Suprapubic skin (tissue), 4 donors: ENCODE data around the gene SLC4A8. TPM values are rescaled to one million over a fixed set of nuclear protein-coding genes. Genes with fewer than 3 reads are reported as not detected.

Experiments
- DNase-seq, 2 donors: peaks; one replicate each; pipeline ENCODE4 v3.0.0-alpha.2; 2019; ENCODE audit warnings: low spot score in 2 of 2
- H3K27ac ChIP-seq: fragments of 200-600 bp; sonication (generic); one replicate; pipeline ENCODE4 v1.5.1; 2019
- H3K27me3 ChIP-seq: fragments of 200-600 bp; sonication (generic); one replicate; pipeline ENCODE4 v1.5.1; 2019
- H3K36me3 ChIP-seq: fragments of 200-600 bp; sonication (generic); one replicate; pipeline ENCODE4 v1.5.1; 2019
- H3K4me1 ChIP-seq: fragments of 200-600 bp; sonication (generic); one replicate; pipeline ENCODE4 v1.5.1; 2019
- H3K4me3 ChIP-seq: fragments of 200-600 bp; sonication (generic); one replicate; pipeline ENCODE4 v1.5.1; 2019; ENCODE audit warnings: mild to moderate bottlenecking
- H3K9me3 ChIP-seq: fragments of 200-600 bp; sonication (generic); one replicate; pipeline ENCODE4 v1.5.1; 2019
- CTCF ChIP-seq, 2 donors: fragments of 200-600 bp in 1 of 2; fragments of 450-650 bp in 1 of 2; sonication (generic) in 1 of 2; IDR thresholded peaks; one replicate each; pipeline ENCODE4 v1.5.1; 2016 to 2019; ENCODE audit warnings: antibody characterized with exemption in 2 of 2, mild to moderate bottlenecking in 1 of 2, moderate library complexity in 1 of 2
- EP300 ChIP-seq: sonication (generic); formaldehyde crosslinking; IDR thresholded peaks from one replicate; pipeline ENCODE4 v1.6.1; 2017; ENCODE audit warnings: antibody characterized with exemption
- POLR2A ChIP-seq, 2 donors: fragments of 450-650 bp; IDR thresholded peaks; one replicate each; pipeline ENCODE4 v1.6.1; 2017; ENCODE audit warnings: antibody characterized with exemption in 2 of 2, mild to moderate bottlenecking in 2 of 2, moderate library complexity in 2 of 2
- POLR2AphosphoS5 ChIP-seq, 3 donors: sonication (generic); formaldehyde crosslinking; IDR thresholded peaks; one replicate each; pipeline ENCODE4 v1.6.1; 2017; ENCODE audit warnings: antibody characterized with exemption in 3 of 3
- whole genome bisulfite sequencing: methylation state at CpG from one replicate; pipeline ENCODE4 v1.1.5; 2018; 5-methylcytosine and 5-hydroxymethylcytosine counted together
- total RNA-seq, 4 donors: library from RNA; depleted of rRNA; stranded (reverse); fragments of >200 nt; gene quantifications; one replicate each; pipeline ENCODE4 v1.1.0, GENCODE V29; 2016

Gene SLC4A8
- total RNA-seq, 4 donors from 2014 or later, result 1.1 to 2.2 TPM; not detected in 2

DNA sequence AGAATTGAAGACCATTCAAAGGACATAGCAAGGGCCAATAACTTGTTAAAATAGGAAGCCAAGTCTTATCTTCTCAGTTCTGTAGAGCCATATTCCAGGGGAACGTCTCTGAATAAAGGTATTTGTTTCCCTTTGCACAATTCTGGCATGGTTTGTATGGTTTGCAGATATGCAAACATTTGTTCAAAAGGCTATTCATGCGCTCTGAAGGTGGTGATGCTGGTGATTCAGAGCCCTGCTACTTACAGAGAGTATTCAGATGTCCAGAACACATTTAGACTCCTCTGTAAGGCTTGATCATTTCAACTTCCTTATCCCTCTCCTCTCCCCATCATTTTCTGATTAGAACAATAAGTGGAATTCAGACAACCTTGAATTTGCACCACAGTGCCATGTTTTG is 35.9 kb downstream of the SLC4A8 start:
- no peak for DNase-seq
- Histone ChIP-seq H3K9me3 (no peaks in the 10 kb centered on the region), H3K4me3 (no peak overlapping the region), H3K27ac (no peak overlapping the region), H3K36me3 (no peaks in the 10 kb centered on the region), H3K27me3 (no peaks in the 10 kb centered on the region), H3K4me1 (no peaks in the 10 kb centered on the region)
- 78% methylated on average over 2 of the region's 2 CpGs for WGBS
- TF ChIP-seq EP300, result no peak
- TF ChIP-seq POLR2AphosphoS5 (IDR thresholded peaks at IDR 0.05), result no peak
- TF ChIP-seq CTCF (IDR thresholded peaks at IDR 0.05), result no peak
- no peak for TF ChIP-seq POLR2A (IDR thresholded peaks at IDR 0.05)

- no peak for DNase-seq
- Histone ChIP-seq H3K27me3 (no peaks in the 10 kb centered on the region), H3K9me3 (no peaks in the 10 kb centered on the region), H3K36me3 (no peaks in the 10 kb centered on the region), H3K4me3 (no peak overlapping the region), H3K27ac (no peak overlapping the region), H3K4me1 (no peaks in the 10 kb centered on the region)
- 100% methylated on average over 1 of the region's 1 CpG for WGBS
- TF ChIP-seq CTCF (IDR thresholded peaks at IDR 0.05), result no peak
Measured at GRCh38 chr12:51465491-51465890, 40.9 kb downstream of the SLC4A8 start.

DNA sequence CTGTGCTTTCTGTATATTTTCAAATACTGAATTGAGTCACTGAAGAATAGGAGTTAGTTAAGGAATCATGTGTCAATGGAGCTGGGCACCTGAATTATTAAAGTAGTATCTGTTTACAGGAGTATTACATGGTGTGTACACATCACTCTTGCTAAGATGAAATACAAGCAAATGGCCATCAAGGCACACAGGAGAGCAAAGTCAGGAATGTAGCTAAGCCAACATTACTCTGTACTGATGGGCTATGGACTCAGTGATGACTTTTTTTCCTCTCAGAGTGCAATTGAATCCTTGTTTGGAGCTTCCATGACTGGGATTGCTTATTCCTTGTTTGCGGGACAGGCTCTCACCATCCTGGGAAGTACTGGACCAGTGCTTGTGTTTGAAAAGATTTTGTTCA is 45.5 kb downstream of the SLC4A8 start:
- Histone ChIP-seq H3K4me3 (no peak overlapping the region), H3K4me1 (no peaks in the 10 kb centered on the region), H3K36me3 (no peaks in the 10 kb centered on the region), H3K9me3 (no peaks in the 10 kb centered on the region), H3K27me3 (no peaks in the 10 kb centered on the region), H3K27ac (no peak overlapping the region)
- DNase-seq, result no peak
- TF ChIP-seq EP300 (no peak), POLR2AphosphoS5 (IDR thresholded peaks at IDR 0.05) (no peak), CTCF (IDR thresholded peaks at IDR 0.05) (no peak), POLR2A (IDR thresholded peaks at IDR 0.05) (no peak)
- WGBS, result 96% methylated on average over 1 of the region's 1 CpG

DNA sequence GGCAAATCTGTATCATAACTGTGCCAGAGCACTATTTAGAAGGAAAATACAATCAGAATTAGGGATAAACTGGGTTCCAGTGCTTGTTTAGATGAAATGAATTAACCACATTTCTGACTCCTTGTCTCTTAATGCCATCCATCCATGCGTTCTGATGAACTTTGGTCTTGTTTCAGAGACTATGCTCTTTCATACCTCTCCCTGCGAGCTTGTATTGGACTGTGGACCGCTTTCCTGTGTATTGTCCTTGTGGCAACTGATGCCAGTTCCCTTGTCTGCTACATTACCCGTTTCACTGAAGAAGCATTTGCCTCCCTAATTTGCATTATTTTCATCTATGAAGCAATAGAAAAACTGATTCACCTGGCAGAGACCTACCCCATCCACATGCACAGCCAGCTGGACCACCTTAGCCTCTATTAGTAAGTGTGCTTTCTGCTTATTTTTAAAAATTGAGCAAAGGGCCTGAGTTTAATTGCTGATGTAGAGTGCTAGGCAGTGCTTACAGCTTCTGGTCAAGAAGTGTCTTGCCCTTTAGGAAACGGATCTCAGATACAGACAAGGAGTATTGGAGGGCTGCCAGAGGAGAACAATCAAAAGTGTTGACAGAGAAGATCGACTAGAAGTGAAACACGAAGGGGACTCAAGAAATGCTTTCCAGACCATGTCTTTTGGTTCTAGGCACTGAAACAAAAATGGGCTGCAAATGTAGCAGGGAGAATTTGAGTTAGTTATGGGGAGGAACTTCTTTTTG is 46.7 kb downstream of the SLC4A8 start:
- DNase-seq, result no peak
- no peaks in the 10 kb centered on the region for H3K36me3 ChIP-seq
- H3K27me3 ChIP-seq, result no peaks in the 10 kb centered on the region
- WGBS, result 60% methylated on average over 7 of the region's 7 CpGs
- no peaks in the 10 kb centered on the region for H3K4me1 ChIP-seq
- H3K9me3 ChIP-seq, result no peaks in the 10 kb centered on the region
- TF ChIP-seq POLR2AphosphoS5 (IDR thresholded peaks at IDR 0.05) (no peak), EP300 (no peak), CTCF (IDR thresholded peaks at IDR 0.05) (no peak), POLR2A (IDR thresholded peaks at IDR 0.05) (no peak)
- H3K27ac ChIP-seq, result no peak overlapping the region
- no peak overlapping the region for H3K4me3 ChIP-seq

GRCh38 chr12:51472984-51473383 is 48.4 kb downstream of the SLC4A8 start:
- WGBS, result 96% methylated on average over 2 of the region's 2 CpGs

More at GRCh38 chr12:51472984-51473383, 48.4 kb downstream of the SLC4A8 start:
- no peak overlapping the region for H3K27ac ChIP-seq
- no peaks in the 10 kb centered on the region for H3K36me3 ChIP-seq
- H3K27me3 ChIP-seq, result no peaks in the 10 kb centered on the region
- H3K4me3 ChIP-seq, result no peak overlapping the region
- no peaks in the 10 kb centered on the region for H3K9me3 ChIP-seq
- no peak for TF ChIP-seq POLR2AphosphoS5 (IDR thresholded peaks at IDR 0.05)
- TF ChIP-seq POLR2A (IDR thresholded peaks at IDR 0.05), result no peak
- no peak for TF ChIP-seq EP300
- TF ChIP-seq CTCF (IDR thresholded peaks at IDR 0.05), result no peak
- no peak for DNase-seq
- no peaks in the 10 kb centered on the region for H3K4me1 ChIP-seq
